DND-41 (cell line): ENCODE results near the gene MYH14.

ENCODE experiments used
- CTCF ChIP-seq: IDR thresholded peaks from 2 replicates; pipeline ENCODE4 v1.5.1; 2012; ENCODE audit warnings: borderline replicate concordance, low read length, moderate library complexity, mild to moderate bottlenecking; ENCODE audit not compliant: poor library complexity, severe bottlenecking; ENCODE audit errors: extremely low read depth
- EZH2 ChIP-seq: IDR thresholded peaks from 3 replicates; pipeline ENCODE4 v1.6.1; 2012; ENCODE audit warnings: borderline replicate concordance, low read depth, mild to moderate bottlenecking, moderate library complexity, low read length, inconsistent platforms; ENCODE audit not compliant: severe bottlenecking

- TF ChIP-seq CTCF (no peak), EZH2 (no peak)
Measured at GRCh38 chr19:50277966-50278580, 74.7 kb downstream of the MYH14 start.
